HG02938 (cell line): Measurements from ENCODE around the gene OSBPL2.

ENCODE experiments used
- ATAC-seq: cut with Tn5 transposase; IDR thresholded peaks from one replicate; pipeline ENCODE4 v1.9.1; 2021; ENCODE audit warnings: mild to moderate bottlenecking, moderate library complexity; ENCODE audit not compliant: unreplicated experiment

The OSBPL2 gene

GRCh38 chr20:62277253-62277652 is 38.9 kb downstream of the OSBPL2 start:
- ATAC-seq = no peak

GRCh38 chr20:62280303-62280702 is 42.0 kb downstream of the OSBPL2 start:
- no peak for ATAC-seq

GRCh38 chr20:62281161-62281933 is 43.0 kb downstream of the OSBPL2 start:
- ATAC-seq = no peak

GRCh38 chr20:62282103-62282502 is 43.8 kb downstream of the OSBPL2 start:
- no peak for ATAC-seq

GRCh38 chr20:62282877-62283503 is 44.7 kb downstream of the OSBPL2 start:
- ATAC-seq = no peak

GRCh38 chr20:62284448-62284847 is 46.1 kb downstream of the OSBPL2 start:
- no peak for ATAC-seq

- ATAC-seq = no peak
Measured at GRCh38 chr20:62285151-62285550, 46.8 kb downstream of the OSBPL2 start.

GRCh38 chr20:62285722-62286121 is 47.4 kb downstream of the OSBPL2 start:
- ATAC-seq = no peak

- ATAC-seq = no peak
Measured at GRCh38 chr20:62286493-62287064, 48.3 kb downstream of the OSBPL2 start.

- no peak for ATAC-seq
Measured at GRCh38 chr20:62287129-62287528, 48.8 kb downstream of the OSBPL2 start.

- ATAC-seq = no peak
Measured at GRCh38 chr20:62287759-62288534, 49.6 kb downstream of the OSBPL2 start.

GRCh38 chr20:62288535-62289105 is 50.3 kb downstream of the OSBPL2 start:
- ATAC-seq = no peak

- no peak for ATAC-seq
Measured at GRCh38 chr20:62289131-62289530, 50.8 kb downstream of the OSBPL2 start.

GRCh38 chr20:62289898-62290297 is 51.6 kb downstream of the OSBPL2 start:
- no peak for ATAC-seq

- no peak for ATAC-seq
Measured at GRCh38 chr20:62291251-62292066, 53.1 kb downstream of the OSBPL2 start.

GRCh38 chr20:62292108-62292507 is 53.8 kb downstream of the OSBPL2 start:
- ATAC-seq = no peak

GRCh38 chr20:62293111-62293784 is 54.9 kb downstream of the OSBPL2 start:
- ATAC-seq = no peak

GRCh38 chr20:62293946-62294345 is 55.6 kb downstream of the OSBPL2 start:
- no peak for ATAC-seq

GRCh38 chr20:62294516-62294915 is 56.2 kb downstream of the OSBPL2 start:
- no peak for ATAC-seq
